GM23338 (cell line): ENCODE measurements around the gene PSMB11.

ENCODE experiments used
- EZH2 ChIP-seq: fragments of 200-600 bp; sonication (generic); IDR thresholded peaks from one replicate; pipeline ENCODE4 v1.8.0; 2017; ENCODE audit warnings: antibody characterized with exemption, mild to moderate bottlenecking, low read depth; ENCODE audit not compliant: unreplicated experiment
- POLR2AphosphoS5 ChIP-seq: IDR thresholded peaks from 2 replicates; pipeline ENCODE4 v1.6.1; 2016; ENCODE audit warnings: antibody characterized with exemption, low read depth
- TF ChIP-seq, protein P1 (sequence below), 2 experiments: fragments of 200-600 bp in 1 of 2; sonication (generic) in 1 of 2; conservative IDR thresholded peaks; 2 replicates each; pipeline versions ENCODE4 v1.5.1 to v1.6.1; 2016 to 2017; ENCODE audit warnings: antibody characterized with exemption in 2 of 2, low read depth in 2 of 2, mild to moderate bottlenecking in 2 of 2, moderate library complexity in 1 of 2

DNA sequence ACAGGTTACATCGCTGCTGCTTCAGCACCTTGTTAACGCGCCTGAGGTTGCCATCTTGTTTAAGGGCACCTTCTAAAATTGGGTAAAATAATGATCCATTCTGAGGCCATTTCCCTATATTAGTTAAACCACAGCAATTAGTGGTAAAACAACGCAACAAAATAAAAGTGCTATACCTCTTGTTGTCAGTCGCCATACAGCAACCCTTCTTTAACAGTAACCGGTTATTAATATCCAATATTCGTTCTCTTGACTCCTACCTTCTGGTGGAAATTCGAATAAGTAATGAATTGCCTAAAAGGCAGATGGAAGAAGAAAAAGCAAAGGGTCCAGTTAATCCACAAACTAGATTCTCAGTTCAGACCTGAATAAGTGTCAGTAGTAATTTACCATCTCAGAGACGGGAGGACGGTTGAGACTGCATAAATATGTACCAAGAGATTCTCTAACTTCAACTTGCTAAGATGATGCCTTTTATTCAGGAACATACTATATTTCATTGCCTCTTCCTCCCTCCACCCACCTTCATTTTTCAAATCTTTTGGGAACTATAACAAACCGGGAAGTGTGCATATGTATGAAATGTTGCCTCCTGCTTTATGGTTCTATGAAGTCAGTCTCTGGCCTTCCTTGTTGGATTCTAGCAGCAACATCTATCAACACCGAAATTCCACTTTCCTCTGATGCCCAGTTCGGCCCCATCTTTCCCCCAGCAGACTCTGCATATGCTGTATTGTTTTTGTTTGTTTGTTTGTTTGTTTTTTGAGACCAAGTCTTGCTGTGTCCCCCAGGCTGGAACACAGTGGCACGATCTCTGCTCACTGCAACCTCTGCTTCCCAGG, 6.5 kb upstream of the PSMB11 start:
- TF ChIP-seq, protein P1, sequence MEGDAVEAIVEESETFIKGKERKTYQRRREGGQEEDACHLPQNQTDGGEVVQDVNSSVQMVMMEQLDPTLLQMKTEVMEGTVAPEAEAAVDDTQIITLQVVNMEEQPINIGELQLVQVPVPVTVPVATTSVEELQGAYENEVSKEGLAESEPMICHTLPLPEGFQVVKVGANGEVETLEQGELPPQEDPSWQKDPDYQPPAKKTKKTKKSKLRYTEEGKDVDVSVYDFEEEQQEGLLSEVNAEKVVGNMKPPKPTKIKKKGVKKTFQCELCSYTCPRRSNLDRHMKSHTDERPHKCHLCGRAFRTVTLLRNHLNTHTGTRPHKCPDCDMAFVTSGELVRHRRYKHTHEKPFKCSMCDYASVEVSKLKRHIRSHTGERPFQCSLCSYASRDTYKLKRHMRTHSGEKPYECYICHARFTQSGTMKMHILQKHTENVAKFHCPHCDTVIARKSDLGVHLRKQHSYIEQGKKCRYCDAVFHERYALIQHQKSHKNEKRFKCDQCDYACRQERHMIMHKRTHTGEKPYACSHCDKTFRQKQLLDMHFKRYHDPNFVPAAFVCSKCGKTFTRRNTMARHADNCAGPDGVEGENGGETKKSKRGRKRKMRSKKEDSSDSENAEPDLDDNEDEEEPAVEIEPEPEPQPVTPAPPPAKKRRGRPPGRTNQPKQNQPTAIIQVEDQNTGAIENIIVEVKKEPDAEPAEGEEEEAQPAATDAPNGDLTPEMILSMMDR (conservative IDR thresholded peaks at IDR 0.05; ENCODE audit: low read depth in 2 of 2): no peak
- TF ChIP-seq POLR2AphosphoS5 (no peak), EZH2 (no peak)
